Gastrocnemius medialis (tissue), 4 donors: ENCODE results near the gene CUL9.

Experiments used
- CTCF ChIP-seq, 5 experiments: fragments of 450-650 bp in 3 of 5; fragments of 200-600 bp in 2 of 5; sonication (generic) in 2 of 5; IDR thresholded peaks in 4 of 5; conservative IDR thresholded peaks in 1 of 5; 1 replicate in 4 of 5; 2 replicates in 1 of 5; pipeline ENCODE4 v1.5.1; 2016 to 2019; ENCODE audit warnings: antibody characterized with exemption in 5 of 5, mild to moderate bottlenecking in 3 of 5, moderate library complexity in 3 of 5
- POLR2A ChIP-seq, 2 donors: fragments of 450-650 bp; IDR thresholded peaks; one replicate each; pipeline ENCODE4 v1.6.1; 2017; ENCODE audit warnings: antibody characterized with exemption in 2 of 2, mild to moderate bottlenecking in 2 of 2, moderate library complexity in 2 of 2

- TF ChIP-seq CTCF (IDR thresholded peaks at IDR 0.05 in 4 of 5, conservative IDR thresholded peaks at IDR 0.05 in 1 of 5): no peak
- TF ChIP-seq POLR2A (IDR thresholded peaks at IDR 0.05): no peak
Measured at GRCh38 chr6:43149265-43149664, 32.7 kb upstream of the CUL9 start.
